ENCODE measurements around the gene ZDHHC8.

GRCh38 chr22:20151276-20151588 lies 19.6 kb downstream of the ZDHHC8 start:
- TF ChIP-seq CTCF (IDR thresholded peaks at IDR 0.05): no peak
- TF ChIP-seq POLR2A (IDR thresholded peaks at IDR 0.05): no peak
